Activated T-helper 9 cell treated with anti-CD3 and anti-CD28 coated beads, Interleukin-2, amount 50 U/mL, for 16 hours (primary cell): ENCODE measurements around the gene WDR12.
"Not testable (repeated sequence)": the region's sequence is repeated elsewhere in the genome, so short reads cannot be mapped to it uniquely, and the experiment has no call there.

Experiments used
- DNase-seq: peaks from one replicate; pipeline ENCODE4 v3.0.0-alpha.2; 2020; ENCODE audit warnings: low read depth

WDR12 gene

DNA sequence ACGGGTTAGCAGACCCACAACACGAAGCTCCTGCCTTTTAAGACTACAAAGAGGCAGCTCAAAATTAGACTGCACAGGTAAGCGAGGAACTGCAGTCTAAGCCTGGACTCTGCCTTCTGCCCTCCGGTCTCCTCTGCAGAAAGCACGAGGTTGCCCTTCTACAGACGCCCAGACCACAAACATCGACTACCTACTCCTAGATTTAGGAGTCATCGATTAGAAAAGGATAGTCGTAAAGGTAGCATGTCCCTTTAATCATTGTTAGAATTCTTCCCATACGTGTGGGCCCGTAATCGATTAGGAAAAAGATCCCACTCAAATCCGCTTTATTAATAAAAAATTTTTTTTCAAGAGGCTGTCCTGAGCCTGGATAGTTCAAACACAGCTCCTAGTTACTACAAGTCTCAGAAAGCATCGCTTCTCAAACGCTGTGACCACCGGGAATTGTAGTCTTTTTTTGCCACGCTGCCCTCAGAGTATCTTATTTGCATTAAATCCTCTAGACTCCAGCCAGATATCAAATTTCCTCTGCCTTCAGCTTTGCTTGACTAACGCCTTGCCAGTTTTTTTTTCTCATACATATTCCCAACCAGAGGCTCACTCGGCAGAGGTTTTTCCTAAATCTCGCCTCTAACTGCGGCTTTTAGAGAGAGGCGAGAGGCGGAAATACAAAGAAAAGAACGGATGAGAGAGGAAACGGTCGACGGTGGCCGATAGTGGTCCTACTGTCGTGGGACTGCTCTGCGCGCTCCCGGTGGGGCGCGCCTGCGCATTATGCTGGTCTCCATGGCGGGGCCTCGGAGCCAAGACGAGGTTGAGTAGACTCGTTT is at the start of gene WDR12, which contains the start of gene CARF:
Gene WDR12, minus strand, starts transcription at position 162 of the 830 bp plus-strand sequence. CDS start 197 bp downstream, outside the sequence.
Gene CARF, plus strand, starts transcription at position 764 of the 830 bp plus-strand sequence. CDS start 29,628 bp downstream, outside the sequence.
- peak; percentile 84 for DNase-seq

DNA sequence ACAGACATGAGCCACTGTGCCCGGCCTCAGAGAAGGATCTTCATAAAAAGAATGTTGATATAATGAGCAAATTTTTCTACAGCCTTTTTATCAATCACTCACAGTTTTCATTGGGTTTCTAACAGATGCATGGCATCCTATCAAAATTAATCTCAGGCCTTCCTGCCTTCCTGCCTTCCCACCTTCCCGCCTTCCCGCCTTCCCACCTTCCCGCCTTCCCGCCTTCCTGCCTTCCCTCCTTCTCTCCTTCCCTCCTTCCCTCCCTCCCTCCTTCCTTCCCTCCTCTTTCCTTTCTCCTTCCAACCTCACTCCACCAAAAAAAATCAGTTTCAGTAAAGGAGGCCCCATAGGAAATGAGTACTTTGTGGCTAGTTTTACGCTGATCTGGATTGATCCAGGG is 49.1 kb upstream of the WDR12 start:
- no peak for DNase-seq

DNA sequence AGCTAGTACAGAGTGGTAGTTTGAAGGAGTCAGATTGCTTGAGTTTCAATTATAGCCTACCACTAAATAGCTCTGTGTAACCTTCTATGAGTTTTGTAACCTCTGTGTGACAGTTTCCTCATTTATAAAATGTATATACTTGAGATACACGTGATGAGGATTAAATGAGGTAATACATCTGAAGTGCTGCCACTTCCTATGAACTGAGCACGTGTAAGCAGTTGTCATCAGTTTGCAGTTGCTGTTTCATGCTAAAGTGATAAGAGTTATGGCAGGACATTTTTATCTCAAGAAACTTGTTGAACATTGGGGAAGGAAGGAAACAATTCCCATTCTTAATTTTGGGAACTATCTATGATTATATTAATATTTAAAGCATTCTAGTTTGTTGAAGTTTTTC is 39.1 kb upstream of the WDR12 start:
- DNase-seq: no peak

DNA sequence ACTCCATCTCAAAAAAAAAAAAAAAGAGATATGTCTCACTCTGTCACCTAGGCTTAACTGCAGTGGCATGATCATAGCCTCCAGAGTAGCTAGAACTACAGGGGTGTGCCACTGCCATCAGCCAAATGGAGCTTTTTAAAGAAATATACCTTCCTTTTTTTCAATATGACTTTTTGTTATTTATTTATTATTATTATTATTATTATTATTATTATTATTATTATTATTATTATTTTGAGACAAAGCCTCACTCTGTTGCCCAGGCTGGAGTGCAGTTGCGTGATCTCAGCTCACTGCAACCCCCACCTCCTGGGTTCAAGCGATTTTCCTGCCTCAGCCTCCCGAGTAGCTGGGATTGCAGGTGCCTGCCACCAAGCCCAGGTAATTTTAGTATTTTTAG is 37.9 kb upstream of the WDR12 start:
- DNase-seq: not testable (repeated sequence)

DNA sequence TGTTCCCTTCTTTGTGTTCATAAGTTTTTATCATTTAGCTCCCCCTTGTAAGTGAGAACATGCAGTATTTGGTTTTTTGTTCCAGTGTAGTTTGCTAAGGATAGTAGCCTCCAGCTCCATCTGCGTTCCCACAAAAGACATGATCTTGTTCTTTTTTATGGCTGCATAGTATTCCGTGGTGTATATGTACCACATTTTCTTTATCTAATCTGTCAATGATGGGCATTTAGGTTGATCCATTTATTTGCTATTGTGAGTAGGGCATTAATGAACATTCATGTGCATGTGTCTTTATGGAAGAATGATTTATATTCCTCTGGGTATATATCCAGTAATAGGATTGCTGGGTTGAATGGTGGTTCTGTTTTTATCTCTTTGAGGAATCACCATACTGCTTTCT is 34.0 kb upstream of the WDR12 start:
- no peak for DNase-seq

DNA sequence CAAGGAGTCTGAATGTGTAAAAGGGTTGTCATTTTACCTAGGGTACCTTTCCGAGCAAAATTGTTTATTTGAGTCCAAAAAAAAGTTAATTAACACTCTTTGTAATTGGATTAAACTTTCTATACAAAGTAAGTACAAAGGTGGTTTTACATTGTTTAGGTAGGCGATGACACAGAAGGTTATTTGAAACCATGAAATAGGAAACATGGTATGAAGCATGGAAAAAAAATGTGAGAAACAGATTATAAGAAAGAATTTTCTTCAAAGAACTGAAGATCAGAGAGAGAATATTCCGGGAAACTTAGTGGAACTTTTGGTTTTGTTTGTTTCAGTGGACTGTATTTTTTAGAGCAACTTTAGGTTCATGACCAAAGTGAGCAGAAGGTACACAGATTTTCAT is 33.3 kb upstream of the WDR12 start:
- DNase-seq: no peak

DNA sequence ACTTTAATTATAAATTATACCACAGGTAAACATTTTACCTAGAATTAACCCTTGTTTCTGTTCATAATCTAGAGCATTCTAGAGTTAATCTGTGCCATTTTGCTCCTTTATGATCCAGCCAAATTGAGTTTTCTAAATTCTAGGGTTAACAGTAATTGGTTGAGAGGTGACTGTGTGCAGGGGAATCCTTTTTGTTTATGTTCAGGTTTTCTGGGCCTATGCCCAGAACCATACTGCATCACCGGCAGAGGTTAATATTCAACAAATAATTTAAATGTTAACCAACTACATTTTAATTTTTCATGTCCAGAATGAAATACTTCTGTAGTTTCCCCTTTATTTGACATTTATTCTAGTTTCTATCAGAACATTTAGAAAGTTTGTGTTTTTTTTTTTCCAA is 32.9 kb upstream of the WDR12 start:
- DNase-seq: no peak

DNA sequence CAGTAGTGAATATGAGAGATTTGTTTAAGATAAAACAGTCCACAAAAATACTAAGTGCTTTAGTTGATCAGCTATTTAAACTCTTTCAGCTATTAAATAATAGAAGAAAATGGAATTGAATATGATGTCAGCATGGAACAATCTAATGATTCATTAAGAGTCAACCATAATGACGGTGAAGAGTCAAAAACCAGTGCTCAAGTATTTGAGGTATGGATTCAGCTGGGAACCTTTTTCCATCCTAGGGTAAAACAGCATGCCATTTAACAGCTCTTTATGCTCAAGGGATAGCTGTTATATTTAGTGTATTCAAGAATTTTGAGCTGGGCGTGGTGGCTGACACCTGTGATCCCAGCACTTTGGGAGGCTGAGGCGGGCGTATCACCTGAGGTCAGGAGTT is 30.3 kb upstream of the WDR12 start:
- no peak for DNase-seq

DNA sequence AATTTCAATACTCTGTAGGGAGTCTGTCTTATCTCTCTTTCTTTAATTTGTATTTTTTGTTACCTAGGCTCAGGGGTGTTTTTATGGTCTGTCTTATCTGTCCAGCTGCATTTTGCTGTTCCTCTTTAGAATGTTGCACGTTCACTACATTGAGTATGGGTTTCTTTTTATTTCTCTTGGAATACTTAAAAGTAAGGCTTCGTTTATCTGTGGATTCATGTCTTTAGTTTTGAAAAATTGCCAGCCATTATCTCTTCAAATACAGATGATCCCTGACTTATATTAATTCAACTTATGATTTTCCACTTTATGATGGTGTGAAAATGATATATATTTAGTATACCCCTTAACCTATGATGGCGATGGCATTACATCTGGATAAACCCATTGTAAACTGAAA is 27.5 kb upstream of the WDR12 start:
- DNase-seq: no peak

DNA sequence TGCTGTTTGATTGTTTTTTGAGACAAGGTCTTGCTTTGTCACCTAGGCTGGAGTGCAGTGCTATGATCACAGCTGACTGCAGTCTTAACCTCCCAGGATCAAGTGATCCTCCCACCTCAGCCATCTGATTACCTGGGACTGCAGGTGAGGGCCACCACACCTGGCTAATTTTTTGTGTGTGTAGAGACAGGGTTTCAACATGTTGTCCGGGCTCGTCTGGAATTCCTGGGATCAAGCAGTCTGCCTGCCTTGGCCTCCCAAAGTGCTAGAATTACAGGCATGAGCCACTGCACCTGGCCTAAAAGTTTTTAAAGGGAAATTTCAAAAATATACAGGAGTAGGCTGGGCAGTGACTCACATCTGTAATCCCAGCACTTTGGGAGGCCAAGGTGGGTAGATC is 23.0 kb upstream of the WDR12 start:
- DNase-seq: no peak

DNA sequence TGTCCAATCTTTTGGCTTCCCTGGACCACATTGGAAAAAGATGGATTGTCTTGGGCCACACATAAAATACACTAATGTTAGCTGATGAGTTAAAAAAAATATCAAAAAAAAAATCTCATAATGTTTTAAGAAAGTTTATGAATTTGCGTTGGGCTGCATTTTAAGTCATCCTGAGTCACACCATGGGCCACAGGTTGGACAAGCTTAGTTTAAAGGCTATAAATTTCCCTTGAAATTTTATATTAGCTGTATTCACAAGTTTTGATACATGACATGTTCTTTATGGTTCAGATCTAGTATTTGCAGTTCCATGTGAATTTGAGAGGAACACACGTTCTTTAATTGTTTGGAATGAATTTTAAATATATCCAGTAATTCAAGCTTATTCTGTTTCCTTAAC is 22.5 kb upstream of the WDR12 start:
- DNase-seq: no peak

DNA sequence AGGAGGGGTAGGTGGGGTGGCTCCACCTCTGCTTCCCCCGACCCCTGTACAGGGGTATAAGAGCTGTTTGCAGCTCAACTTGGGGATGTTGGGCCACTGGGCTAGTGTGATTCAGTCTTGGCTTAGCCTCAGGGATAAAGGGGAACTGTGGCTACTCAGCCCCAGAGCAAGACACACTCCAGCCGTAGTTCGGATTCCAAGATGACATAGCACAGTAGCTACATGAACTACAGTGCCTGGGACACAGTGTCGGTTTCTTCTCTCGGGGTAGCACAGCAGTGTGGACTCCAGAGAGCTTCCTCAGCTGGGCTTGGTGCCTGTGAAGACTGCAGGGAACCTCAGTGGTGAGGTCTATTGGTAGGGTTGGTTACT is 21.7 kb upstream of the WDR12 start:
- DNase-seq: no peak

DNA sequence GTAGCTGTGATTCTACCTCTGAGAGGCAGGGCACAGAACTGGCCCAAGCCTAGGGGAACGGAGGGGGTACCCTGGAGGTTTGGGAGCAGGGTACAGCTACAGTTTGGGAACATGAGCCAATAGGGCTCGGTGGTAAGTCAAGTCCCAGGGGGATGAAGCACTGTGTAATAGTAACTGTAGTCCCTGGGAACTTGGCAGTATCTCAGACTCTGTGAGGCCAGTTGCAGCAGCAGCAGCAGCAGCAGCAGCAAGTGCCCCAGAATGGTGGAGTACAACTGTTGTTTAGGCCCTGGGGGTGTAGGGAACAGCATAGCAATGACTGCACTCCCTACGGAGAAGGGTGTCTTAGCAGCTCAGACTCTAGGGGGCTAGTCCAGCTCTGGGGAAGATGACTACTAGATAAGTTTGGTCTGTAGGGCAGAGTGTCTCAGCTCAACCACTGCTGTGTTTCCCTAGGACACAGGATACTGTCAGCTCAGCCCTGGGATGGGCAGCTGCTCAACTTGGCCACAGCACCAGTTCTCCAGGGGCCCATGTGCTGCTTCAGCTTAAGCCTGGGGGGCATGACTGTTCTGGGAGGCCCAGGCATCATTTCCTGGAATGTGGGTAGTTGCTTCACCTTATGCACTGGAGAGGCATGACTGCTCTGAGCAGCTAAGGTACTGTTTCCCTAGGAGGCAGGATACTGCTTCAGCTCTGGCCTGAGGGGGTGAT is 21.1 kb upstream of the WDR12 start:
- no peak for DNase-seq

DNA sequence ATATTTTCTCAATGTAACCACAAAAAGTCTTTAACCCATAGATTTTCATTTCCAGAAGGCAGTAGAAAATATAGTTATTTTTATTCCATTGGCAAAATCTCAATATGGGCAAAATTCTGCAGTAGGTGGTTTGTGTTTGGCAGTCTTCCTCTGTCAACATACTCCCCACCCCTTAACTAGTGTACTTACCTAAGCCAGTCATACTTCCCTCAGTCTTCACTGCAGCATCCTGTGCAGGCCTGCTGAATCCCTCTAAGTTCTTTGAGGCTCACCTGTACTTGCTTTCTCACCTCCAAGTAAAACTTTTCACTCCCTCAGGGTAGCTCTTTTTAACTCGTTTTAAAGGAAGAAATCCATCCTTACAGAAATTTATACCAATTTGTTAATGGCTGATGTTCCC is 7.4 kb upstream of the WDR12 start:
- DNase-seq: no peak

DNA sequence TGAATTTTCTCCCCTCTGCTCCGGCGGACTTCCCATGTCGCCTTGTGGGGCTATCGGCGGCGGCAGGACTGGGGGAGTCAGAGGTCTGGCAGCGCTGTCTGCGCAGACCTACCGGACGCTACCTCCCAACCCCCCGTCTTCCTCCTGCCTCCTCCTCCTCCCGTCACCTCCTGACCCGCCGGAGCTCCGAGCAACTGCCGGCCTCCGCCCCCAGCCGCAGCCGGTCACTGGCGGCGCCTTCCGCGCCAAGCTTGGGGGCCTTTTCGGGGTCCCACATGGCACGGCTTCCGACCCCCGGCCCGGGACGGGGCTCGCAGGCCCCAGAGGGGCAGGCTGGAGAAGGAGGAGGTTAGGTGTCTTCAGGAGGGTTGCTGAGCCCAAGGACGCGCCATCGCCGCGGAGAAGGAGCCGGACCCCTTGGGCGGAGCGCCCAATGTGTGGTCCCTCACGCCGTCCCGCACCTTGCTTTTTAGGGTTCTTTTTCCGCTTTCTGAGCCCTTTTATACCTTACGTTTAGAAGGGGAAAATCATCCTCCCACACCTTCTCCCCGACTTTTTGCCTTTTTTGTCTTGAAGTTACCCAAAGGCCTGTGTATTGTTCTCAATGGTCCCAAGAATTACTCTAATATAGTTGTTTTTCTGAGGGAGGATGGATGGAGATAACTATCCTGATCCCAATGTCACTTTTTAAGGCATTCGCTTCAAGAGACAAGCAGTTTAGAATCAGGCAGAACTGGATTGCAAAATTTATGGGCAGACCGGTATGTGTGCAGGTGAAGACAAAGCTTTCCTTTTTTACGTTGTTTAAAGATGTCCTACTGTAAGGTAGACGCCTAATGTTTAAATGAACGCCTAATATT is 1.1 kb upstream of the WDR12 start:
- not testable (repeated sequence) for DNase-seq

DNA sequence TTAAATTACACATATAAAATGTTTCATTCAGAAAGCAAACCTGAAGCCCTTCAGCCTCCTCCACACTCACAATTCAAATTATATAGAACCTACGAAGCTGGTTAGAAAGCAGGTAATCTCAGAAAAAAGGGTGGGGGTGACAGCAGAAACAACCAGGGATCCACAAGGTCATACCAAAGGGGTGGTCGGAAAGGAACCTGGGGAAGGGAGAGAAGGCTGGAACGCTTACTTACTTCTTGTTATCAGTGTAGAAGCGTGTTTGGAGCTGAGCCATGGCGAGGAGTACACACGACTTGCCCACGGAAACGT is 316 bp downstream of the WDR12 start:
- no peak for DNase-seq

DNA sequence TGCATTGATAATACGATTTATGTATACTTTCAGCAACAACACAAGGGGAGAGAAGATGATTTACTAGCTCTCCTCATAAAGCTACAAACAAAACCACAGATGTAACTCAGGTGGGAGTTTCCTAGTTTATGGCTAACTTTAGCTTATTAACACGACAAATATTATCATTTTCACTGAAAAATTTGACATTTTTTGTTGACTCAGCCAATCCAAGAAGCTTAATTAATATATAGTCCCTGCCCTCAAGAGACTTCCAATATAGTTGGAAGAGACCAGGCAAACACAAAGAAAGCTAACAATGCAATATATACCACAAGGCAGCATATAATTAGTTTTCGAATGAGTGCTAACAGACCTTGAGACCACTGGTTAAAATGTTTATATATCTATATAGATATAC is 775 bp downstream of the WDR12 start:
- no peak for DNase-seq

DNA sequence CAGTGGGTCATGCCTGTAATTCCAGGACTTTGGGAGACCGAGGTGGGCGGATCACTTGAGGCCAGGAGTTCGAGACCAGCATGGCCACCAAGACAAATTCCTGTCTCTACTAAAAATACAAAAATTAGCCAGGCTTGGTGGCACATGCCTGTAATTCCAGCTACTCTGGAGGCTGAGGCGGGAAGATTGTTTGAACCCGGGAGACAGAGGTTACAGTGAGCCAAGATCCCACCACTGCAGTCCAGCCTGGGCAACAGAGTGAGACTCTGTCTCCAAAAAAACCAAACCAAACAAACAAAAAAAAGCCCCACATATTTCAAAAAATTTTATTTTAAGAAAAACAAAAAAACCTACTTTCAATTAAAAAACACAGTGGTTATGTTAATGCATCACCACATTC is 1.2 kb downstream of the WDR12 start:
- DNase-seq: not testable (repeated sequence)

DNA sequence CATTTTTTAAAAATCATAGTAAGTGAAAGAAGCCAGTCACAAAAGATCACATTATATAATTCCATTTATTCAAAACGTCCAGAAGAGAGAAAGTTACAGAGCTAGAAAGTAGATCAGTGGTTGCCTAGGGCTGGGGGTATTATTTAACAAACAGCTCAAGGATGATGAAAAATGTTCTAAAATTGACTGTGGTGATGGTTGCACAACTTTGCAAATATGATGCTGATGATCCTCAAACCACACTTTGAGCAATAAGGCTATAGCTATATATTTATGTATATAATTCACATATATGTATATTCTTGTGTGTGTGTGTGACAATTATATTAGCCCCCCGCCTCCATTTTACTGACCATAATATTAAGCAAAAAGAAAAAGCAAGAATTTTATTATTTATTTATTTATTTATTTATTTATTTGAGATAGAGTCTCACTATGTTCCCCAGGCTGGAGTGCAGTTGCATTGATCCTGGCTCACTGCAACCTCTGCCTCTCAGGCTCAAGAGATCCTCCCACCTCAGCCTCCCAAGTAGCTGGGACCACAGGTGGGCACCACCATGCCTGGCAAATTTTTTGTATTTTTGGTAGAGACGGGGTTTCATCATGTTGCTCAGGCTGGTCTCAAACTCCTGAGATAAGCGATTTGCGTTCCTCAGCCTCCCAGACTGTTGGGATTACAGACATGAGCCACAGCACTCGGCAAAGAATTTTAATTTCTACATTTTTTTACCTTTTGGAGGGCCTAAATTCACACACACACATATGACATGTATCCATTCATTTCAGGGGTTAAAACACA is 1.9 kb downstream of the WDR12 start:
- DNase-seq: no peak

DNA sequence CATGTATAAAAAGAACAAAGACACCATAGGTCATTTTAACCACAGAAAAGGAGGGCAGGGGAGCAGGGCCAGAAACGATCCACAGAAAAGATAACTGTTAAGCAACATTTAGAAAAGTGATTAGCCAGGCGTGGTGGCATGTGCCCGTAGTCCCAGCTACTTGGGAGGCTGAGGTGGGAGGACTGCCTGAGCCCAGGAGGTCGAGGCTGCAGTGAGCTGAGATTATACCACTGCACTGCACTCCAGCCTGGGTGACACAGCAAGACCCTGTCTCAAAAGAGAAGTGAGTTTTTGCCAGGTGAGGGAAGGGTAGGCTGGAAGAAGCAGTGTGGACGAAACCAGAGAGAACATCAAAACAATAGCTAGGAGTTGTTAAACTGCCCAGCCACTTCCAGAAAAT is 3.3 kb downstream of the WDR12 start:
- DNase-seq: no peak

DNA sequence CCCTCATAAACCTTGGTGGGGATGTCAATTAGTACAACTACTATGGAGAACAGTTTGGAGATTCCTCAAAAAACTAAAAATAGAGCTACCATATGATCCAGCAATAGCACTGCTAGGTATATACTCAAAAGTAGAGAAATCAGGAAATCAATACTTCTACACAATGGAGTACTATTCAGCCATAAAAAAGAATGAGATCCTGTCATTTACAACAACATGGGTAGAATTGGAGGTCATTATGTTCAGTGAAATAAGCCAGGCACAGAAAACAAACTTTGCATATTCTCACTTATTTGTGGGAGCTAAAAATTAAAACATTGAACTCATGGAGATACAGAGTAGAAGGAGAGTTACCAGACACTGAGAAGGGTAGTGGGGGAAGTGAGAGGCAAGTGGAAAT is 6.0 kb downstream of the WDR12 start:
- DNase-seq: not testable (repeated sequence)

DNA sequence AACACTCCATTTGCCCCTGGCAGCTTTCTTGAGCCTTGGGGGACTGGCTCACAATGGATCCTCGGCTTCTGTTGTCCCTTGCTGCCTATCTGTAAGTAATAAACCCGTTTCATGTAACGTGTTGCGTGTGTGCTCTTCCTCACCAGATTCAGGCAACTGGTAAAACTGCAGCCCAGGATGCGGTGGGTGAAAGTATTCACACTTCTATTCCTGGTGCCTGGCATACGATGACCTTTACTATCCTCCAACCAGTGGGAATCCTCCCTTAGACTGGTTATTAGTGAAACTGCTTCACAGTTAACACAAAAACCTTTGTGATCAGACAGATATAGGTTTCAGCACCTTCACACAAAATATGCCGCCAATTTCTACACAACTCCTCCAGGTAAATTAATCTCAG is 26.3 kb downstream of the WDR12 start:
- no peak for DNase-seq
